ENCODE measurements around the gene FAM120B.

The FAM120B gene

GRCh38 chr6:170289180-170289931, 17.2 kb upstream of the FAM120B start:
- DNase-seq (ENCODE audit: low spot score) = no peak
- no peak for TF ChIP-seq CTCF (IDR thresholded peaks at IDR 0.05; ENCODE audit: extremely low read depth, insufficient read depth, missing control alignments)
- in situ Hi-C loops (cut with MboI; ENCODE audit: low pct_unique_long_range_greater_than_20kb, low sequenced_read_pairs, unreplicated experiment) = no loop called here

GRCh38 chr6:170289951-170290295, 16.6 kb upstream of the FAM120B start:
- in situ Hi-C loops (cut with MboI; ENCODE audit: low pct_unique_long_range_greater_than_20kb, low sequenced_read_pairs, unreplicated experiment) = no loop called here
- TF ChIP-seq CTCF (IDR thresholded peaks at IDR 0.05; ENCODE audit: extremely low read depth, insufficient read depth, missing control alignments) = no peak
- no peak for DNase-seq (ENCODE audit: low spot score)

- no peak for TF ChIP-seq CTCF (IDR thresholded peaks at IDR 0.05; ENCODE audit: extremely low read depth, insufficient read depth, missing control alignments)
- DNase-seq (ENCODE audit: low spot score) = peak; percentile 67
- in situ Hi-C loops (cut with MboI; ENCODE audit: low pct_unique_long_range_greater_than_20kb, low sequenced_read_pairs, unreplicated experiment) = no loop called here
Observed at GRCh38 chr6:170290296-170291128, 16.0 kb upstream of the FAM120B start, which contains the start of gene DLL1. Gene DLL1, minus strand, starts transcription at chr6:170291078. Its CDS starts 939 bp downstream, at chr6:170290139.

- in situ Hi-C loops (cut with MboI; ENCODE audit: low pct_unique_long_range_greater_than_20kb, low sequenced_read_pairs, unreplicated experiment) = no loop called here
- DNase-seq (ENCODE audit: low spot score) = peak; percentile 74
- peak; percentile 30 for TF ChIP-seq CTCF (IDR thresholded peaks at IDR 0.05; ENCODE audit: extremely low read depth, insufficient read depth, missing control alignments)
Observed at GRCh38 chr6:170291271-170292110, 15.1 kb upstream of the FAM120B start.

- no peak for TF ChIP-seq CTCF (IDR thresholded peaks at IDR 0.05; ENCODE audit: extremely low read depth, insufficient read depth, missing control alignments)
- in situ Hi-C loops (cut with MboI; ENCODE audit: low pct_unique_long_range_greater_than_20kb, low sequenced_read_pairs, unreplicated experiment) = no loop called here
- no peak for DNase-seq (ENCODE audit: low spot score)
Observed at GRCh38 chr6:170292111-170292406, 14.5 kb upstream of the FAM120B start.

GRCh38 chr6:170292407-170293158, 14.0 kb upstream of the FAM120B start:
- TF ChIP-seq CTCF (IDR thresholded peaks at IDR 0.05; ENCODE audit: extremely low read depth, insufficient read depth, missing control alignments) = no peak
- in situ Hi-C loops (cut with MboI; ENCODE audit: low pct_unique_long_range_greater_than_20kb, low sequenced_read_pairs, unreplicated experiment) = no loop called here

More at GRCh38 chr6:170292407-170293158, 14.0 kb upstream of the FAM120B start:
- no peak for DNase-seq (ENCODE audit: low spot score)
